SW480 (cell line): ENCODE measurements around the gene LPCAT1.

Experiments
- DNase-seq: peaks from one replicate; pipeline ENCODE4 v3.0.0-alpha.2; 2016; ENCODE audit warnings: low spot score

The LPCAT1 gene

DNA sequence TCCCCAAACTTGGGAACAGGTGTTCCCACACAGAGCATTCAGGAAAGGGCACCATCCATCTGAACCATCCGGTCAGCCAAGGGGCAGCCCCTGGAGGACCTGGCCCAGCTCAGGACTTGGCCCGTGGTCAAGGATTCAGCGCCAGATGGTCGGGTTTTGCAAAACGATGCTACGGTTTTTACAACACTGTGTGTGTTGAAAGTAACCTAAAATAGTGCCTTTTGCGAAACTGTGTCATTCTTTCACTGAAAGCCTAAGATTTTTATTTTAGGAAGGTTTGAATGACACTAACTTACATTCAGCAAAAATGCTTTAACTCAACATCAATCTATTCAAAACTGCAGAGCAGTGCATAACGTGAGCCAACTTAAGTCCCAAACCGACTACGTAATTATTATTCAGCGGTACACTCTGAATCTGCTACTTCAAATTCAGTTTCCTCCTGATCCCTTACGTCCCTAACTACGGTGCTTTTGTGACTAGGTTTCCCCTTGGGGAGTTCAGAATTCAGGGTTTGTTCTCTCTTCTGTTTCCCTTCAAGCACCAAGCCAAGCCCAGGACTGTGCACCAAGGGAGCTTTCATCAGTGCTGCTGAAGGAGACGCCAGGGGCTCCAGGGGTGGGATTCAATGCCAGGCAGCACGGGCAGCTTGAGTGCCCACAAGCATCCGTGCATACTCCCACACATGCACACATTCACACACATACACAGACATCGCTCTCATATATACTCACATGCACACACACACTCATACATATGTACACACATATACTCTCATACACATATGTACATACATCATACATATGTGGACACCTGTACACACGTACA is 25.8 kb downstream of the LPCAT1 start:
- DNase-seq = no peak

DNA sequence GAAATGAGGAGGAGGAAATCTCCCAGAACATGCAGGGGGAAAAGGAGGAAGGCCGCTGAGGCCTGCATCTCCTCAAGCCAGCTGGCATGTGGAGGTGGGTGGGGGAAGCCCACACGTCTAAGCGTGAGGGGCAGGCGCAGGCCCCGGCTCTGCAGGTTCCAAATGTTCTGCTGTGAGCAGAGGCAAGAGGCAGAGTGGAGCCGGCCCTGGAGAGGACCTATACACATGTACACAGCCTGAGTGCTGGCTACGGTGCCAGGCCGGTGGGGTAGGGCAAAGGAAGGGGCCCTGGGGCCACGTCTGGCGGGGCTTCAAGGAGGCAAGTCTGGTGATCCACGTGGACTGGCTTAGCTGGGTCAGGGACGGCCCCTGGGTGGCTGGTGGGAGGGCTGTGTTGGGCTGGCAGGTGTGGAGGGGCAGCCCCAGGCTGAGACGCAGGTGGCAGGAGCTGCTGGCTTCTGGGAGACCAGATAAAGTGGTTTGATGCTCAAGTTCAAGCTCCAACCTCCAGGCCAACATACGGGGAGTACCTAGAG is 26.4 kb downstream of the LPCAT1 start:
- no peak for DNase-seq

DNA sequence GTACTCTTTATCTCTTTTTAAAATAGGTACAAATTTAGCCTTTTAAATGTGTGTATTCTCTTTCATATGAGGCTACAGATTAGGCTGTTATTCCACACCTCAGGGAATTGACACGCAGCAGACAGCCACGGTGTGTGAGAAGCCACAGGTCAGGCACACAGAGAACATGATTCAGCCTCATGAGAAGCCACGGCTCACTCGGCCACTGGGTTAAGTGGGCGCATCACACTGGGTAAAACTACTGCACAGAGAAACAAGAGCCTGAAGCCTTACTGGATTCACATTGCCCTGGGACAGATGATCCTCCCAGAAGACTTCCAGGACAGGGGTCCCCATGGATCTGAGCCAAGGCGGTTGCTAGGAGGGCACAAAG is 28.2 kb downstream of the LPCAT1 start:
- no peak for DNase-seq

DNA sequence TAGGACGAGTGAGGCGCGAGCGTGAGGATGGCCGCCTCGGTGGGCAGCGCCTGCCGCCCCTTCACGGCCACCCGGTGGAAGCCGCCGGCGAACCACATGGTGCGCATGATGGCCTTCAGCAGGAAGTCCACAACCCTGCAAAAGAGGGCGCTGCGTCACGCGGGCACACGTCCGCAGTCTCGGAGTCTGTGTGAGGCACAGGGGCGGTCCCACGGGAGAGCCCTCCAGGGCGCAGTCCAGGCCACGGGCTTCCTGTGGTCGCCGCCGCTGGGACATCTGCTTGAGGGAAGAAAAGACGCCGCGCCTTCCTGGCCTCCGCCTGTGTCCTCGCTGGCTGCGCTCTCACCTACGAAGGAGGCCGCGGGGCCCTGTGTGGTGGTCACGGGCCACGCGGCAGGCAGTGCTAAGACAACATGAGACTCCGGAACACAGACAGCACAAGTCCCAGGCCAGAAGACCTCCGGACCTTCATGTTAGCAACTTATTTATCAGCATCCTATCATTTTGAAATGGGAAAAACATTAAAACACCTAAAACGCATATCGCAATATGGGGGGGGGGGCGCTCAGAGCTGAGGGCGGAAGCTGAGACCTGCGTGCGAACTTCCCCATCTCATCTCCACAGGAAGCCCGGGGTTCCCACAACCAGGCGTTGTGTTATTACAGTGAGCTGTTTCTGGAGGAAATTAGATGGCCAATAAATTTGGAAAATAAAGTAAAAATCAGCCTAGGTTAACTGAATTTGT is 28.8 kb downstream of the LPCAT1 start:
- DNase-seq = no peak

DNA sequence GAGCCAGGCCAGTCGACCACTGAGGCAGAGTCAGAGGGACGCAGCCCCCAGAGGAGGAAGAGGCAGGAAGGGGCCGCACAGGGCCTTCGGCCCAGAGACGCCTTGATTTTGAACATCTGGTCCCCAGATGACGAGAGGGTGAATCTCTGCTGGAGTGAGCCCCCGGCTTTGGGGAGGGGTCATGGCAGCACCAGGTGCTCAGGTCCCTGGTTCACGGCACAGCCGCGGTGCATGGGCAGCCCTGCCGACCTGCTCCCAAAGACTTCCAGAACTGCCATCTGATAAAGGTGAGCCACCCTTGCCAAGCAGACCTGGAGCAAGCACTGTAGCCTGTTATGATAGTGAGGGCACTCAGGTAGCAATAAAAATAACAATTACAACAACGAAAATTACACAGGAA is 29.8 kb downstream of the LPCAT1 start:
- no peak for DNase-seq

DNA sequence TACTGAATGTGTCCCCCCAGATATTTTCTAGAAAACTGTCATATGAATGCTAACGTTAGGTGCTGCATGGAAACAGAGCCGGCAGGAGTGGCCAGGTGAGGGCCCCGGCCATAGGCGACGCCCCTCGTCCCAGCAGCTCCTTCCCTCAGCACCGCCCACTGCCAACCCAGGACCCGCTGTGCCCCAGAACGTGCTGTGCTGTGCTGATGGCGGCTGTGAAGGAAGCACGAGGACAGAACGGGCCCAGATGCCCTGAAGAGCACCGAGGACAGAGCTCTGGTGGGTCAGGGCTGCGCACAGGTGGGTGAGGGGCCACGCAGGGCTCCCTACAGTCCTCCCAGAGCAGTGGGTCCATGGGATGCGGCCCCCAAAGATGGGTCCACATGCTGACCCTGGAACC is 30.3 kb downstream of the LPCAT1 start:
- DNase-seq = no peak

DNA sequence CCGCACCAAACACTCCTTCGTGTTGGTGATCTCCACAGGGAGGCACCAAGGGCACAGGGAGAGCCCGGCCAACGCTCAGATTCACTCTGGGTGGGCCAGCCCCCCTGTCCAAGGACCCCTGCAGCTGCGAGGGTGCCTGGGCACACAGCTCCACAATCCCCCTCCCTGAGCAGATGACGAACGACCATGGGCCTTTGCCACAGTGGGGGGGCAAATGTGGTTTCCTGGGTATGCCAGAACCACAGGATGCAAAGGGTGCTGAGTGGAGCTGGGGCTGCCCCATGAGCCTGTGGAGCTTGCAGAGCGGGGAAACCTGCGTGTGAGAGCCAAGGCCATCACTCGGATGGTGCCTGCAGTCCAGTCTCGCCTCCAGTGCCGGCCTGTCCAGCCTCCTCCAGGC is 31.0 kb downstream of the LPCAT1 start:
- no peak for DNase-seq

DNA sequence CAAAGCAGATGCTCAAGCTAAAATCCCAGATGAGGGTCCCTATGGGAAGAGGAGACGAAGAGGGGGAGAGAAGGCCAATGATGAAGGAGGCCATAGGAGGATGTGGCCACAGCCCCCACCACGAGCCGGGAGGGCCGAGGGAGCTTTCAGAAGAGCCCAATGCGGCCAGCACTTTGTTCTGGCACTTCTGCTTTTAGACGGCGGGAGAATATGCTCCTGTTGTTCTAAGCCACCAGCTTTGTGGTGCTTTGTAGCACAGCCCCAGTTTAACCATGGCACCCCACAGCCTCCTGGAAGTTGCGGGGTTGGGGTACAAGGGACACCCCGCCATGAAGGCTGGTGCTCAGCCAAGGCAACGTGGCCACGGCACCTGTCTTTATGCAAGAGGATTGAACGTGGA is 33.4 kb downstream of the LPCAT1 start:
- DNase-seq = no peak

DNA sequence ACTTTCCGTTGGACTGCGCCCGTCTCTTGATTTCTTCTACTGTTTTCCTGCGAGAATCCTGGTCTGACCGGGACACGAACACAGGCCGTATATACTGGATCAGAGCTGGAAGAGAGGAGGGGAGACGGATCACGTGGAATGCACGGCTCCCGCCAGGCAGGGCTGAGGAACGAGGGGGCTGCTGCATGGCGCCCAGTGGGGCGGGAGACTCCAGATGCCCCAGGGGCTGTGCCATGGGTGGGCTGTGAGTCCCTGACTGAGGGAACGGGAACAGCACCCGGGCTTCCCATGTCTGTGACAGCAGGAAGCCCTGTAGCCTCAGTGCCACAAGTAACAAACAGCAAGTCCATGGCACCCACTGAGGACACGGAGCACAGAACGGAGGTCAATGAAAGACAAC is 34.0 kb downstream of the LPCAT1 start:
- no peak for DNase-seq

DNA sequence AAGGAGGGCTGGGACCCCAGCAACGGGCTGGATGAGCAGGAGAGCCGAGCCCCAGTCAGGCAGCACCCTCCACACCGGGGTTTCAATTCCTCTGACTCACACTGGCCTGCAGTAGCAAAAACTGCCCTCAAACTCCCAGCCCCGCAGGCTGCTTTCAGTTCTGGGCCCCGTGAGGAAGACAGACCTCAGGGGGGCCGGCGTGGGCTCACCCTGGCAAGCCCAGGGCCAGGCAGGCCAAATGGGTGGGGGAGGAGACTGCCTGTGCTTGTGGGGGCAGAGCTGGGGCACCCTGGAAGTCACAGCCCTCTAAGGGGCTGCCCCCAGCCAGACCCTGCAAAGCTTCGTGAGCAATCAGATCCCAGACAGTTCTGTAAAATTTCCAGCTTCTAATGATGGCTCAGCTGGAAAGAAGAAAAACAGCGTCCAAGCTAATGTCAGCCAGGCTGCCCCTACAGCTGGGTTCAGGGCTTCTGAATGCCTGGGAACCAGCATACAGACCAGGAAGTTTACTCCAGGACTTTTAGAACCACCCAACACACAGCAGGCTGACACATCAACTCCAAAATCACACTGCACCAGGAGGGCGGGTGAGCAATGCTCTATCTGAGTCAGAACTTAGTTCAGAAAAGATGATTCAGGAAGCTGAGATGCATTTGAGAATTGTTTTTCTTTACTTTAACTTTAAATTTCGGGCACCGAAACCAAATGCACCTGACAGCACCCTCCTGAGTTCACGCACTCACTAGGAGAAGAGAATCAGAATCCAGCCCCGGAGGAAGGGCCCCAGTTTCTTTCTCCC is 34.7 kb downstream of the LPCAT1 start:
- no peak for DNase-seq

DNA sequence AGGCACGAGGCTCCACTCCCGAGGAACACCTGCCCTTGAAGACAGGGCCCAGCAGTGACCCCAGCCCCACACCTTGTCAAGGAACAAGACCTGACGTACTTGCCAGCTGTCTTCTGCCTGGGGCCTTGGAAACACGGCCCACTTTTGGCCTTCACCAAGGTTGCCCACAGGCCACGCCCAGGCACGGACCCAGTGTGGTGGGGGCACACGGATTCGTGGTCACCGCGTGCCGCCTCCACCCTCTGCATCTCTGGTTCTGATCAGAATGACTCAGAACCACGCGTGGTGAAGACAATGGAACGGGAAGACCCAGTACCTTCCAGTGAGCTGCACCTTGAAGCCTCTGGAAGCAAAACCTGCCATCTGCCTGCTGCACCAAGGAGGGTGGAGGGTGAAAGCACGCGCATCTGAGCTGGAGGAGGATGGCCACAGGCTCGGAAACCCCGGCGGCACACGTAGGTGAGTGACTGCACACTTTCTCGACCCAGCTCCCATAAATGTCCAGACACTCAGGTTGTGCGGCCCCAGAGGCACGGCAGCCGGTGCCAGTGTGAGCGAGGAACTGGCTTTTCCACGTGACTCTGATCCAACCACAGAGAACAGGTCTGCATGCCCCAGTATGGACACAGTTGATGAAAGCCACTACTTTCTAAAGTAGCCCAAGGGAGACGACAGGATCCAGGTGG is 36.5 kb downstream of the LPCAT1 start:
- DNase-seq = no peak

DNA sequence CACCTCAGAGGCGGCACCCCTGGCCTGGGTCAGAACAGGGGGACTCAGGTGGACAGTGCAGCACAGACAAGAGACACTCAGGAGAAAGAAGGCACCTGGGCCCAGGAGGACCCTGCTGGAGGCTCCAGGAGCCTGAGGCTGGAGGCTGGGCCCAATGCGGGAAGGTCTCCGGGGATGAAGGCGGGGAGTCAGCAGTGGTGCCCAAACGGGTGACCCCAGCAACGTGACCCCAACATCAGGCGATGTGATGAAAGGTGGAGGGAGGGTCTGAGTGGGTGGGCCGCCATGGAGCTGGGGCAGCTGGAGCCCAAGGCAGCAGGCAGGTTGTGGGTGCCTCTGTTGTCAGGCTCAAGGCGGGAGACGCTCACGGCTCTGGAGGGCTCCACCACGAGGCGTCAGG is 37.5 kb downstream of the LPCAT1 start:
- no peak for DNase-seq

DNA sequence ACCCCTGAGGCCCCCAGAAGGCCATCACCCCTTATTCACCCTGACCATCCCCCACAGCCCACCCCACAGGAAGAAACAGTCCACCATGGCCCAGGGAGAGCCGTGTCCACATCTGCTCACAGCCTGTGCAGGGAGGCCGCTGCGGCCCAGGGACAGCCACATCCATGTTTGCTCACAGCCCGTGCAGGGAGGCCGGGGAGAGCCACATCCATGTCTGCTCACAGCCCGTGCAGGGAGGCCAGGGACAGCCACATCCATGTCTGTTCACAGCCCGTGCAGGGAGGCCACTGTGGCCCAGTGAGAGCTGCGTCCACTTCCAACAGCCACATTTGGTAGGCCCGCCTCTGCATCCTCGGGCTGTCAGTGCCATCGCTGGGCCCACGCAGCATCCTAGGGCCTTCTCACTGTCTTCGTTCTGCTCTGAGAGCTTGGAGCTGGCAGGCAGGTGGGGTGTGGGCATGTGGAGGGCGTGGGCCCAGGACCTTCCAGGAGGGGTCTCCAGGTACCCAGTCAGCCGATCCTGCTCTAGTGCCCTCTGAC is 38.1 kb downstream of the LPCAT1 start:
- no peak for DNase-seq

DNA sequence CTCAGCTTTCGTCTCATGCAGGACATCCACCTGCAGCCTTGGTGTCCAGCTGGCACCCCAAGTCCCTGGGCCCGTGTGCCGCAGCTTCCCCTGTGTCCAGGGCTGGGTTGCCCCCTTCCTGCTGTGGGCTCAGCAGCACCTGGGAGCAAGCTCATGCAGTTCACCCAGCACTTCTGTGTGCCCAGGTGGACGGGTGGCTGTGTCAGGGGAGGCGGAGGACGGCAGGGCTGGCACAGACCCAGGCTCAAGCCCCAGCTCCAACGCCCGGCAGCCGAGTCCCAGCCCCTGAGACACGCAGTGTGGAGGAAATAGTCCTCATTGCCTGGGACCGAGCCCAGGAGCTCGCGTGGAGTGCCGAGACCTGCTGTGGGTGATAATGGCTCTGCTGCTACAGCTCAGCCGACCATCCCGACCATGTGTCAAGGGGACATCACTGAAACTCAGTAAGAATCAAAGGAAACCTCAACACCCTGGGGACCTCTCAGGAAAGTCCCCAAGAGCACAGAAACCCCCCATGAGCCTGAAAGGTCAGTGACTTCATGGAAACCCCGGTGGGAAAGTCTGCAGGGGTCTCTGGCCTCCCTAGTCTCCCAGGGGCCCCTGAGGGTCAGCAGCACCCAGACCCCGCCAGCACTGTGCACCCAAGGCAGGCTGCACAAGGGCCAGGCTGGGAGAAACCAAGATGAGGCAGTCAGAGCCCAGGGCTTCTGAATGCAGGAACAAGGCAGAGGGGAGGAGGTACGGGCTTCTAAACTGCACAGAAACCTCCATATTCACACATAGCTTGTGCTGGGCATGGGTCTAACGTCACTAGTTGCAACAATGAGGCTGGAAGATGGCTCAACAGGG is 38.8 kb downstream of the LPCAT1 start:
- DNase-seq = no peak

DNA sequence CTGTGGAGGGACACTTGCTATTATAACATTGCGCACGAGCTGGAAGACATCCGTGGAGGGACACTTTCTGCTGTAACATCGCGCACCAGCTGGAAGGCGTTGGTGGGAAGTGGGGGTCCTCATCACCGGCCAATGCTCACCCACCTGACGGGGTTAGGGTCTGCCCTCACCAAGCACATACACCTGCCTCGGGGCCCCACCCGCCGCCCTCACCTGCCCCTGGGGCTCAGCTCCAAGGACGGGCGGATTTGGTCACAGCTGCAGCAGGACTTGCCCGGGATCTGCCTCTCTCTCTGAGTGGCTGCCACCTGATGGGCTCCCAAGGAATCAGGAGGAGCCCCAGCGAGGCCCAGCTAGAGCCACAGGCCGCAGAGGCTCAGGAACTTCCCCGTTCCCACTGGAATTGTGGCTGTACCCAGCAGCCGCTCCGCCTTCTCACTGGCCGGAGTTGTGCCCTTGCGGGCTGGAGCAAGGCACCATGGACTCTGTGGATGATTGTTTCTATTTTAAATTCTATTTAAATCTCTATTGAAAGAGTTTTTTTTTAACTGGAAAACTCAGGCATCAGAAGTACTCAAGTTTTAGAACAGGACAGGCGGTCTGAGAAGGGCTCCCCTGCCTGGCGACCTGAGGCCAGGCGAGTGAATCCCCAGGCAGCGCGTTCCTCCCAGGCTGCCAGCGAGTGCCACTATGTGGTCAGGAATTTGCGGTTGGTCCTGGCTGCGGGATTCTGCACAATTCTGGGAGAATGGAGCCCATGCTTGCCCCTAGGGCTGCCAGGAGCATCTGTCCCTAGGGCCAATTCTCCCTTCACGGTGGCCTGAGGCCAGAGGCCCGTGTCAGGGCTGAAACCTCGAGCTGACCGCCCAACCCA is 39.7 kb downstream of the LPCAT1 start:
- no peak for DNase-seq

DNA sequence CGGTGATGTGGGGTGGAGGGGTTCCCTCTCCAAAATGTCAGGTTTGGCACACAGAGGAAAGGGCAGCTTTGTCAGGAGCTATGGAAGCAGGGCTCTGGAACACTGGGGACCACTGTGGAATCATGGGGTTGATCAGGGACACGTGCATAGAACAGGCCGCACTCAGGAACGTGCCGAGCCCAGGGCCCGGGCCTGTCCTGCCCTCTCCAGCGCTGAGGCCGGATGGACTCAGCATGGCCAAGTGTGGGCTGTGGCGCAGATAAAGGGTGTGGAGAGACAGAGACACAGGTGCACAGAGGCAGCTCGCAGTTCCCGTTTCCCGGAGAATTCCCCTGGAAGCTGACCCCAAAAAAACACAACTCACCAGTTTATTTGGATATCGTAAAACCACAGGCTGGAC is 40.7 kb downstream of the LPCAT1 start:
- no peak for DNase-seq

DNA sequence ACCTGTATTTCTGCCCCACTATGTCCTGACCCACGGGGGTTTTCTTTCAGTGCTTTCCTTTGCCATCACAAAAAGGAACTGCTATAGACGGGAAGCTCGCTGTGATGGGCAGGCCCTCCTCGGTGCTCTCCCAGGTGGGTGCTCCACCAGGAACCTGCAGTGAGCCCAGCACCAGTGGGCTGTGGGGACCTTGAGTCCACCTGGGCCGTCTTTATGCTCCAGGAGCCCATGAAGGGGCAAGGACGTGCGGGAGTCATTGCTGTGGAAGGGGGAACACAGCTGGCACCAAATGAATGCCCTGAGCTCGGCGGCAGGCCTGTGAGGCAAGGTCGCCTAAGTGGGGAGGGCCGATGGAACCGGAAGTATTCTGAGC is 41.8 kb downstream of the LPCAT1 start:
- no peak for DNase-seq

DNA sequence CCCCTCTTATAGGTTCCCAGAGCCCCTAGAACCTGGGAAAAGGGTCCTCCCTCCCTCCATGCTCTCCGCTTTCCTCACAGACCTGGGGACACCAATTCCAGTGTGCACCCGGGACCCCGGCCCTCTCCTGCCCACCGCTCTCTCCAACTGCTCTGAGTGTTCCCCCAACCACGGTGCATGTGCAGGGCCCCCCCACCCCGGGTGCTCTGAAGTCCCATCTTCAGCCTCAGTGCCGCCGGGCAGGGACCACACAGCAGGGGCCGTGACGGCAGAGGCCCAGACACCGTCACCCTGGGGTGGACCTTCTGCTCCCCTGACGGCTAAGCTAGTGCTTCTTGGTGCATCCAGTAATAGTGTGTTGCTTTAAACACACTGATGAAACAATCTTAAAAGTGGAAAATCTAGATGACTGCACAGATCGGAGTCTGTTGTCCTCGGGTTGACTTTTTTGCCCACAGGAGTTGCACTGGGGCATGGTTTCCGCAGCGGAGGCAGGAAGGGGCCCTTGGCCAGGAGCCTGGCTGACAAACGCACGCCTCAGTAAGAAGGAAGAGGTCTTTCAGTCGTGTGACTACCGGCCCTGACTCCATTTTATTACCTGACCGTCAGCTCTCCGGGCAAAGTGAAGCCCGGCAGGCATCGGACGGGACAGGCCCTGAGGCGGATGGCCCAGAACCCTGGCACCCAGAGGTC is 42.3 kb downstream of the LPCAT1 start:
- DNase-seq = no peak

DNA sequence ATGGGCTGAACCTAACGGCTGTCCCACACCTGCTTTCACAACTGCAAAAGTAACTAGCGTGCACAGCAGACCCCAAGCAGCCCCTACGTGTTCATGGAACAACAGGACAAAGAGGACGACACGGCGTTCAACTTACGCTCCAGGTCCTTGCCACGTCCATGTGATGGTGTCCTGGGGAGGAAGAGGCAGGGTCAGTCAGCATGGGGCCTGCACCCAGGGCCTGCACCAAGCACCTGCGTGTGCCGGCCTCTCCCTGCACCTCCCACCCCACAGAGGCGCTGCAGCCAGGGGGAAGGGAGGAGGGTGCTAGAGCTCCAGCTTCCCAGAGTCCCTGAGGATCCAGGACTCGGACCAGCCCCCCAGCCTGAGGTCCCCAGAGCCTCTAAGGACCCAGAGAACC is 43.0 kb downstream of the LPCAT1 start:
- DNase-seq = no peak
